ENCODE results near the gene USP48.

The USP48 gene

GRCh38 chr1:21629971-21630370, 153.0 kb downstream of the USP48 start:
- peaks cover 39% of the 10 kb centered on the region for H3K4me1 ChIP-seq (ENCODE audit: control insufficient read depth, insufficient read depth, low read depth, low read length)
- no peak overlapping the region for H3K9ac ChIP-seq (ENCODE audit: low read length)
- 79% methylated on average over 4 of the region's 4 CpGs for WGBS

DNA sequence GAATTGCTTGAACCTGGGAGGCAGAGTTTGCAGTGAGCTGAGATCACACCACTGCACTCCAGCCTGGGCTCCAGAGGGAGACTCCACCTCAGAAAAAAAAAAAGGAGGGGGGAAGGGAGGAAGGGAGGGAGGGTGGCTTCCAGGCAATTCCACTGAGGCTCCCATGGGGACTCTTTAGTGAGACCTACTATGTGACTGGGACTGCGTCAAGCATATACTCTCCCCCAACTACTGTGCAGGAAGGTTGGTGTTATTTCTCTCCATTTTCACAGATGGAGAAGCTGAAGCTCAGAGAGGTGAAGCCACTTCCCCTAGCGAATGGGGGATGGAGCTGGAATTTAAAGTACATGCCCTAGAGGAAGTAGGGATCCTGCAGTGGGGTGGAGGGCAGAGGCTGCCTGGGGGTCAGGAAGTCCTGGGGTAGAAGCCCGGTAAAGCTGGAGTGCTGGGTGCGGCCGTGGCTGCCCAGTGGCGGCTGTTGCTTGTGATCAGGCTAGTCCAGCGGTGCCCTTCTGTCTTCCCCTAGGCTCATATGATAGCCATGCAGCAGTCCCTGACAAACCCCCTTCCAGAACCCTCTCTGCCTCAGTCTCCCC, 154.1 kb downstream of the USP48 start:
- Histone ChIP-seq H2AFZ (ENCODE audit: low read depth, low read length) (no peak overlapping the region), H3K79me1 (replicated peaks; ENCODE audit: low read length, poor library complexity, severe bottlenecking) (no peaks in the 10 kb centered on the region), H3K4me1 (ENCODE audit: control insufficient read depth, insufficient read depth, low read depth, low read length) (peaks cover 30% of the 10 kb centered on the region), H2BK120ac (ENCODE audit: low read depth, low read length) (no peak overlapping the region), H4K91ac (ENCODE audit: low read length) (no peak overlapping the region), H3K36me3 (ENCODE audit: control insufficient read depth in 1 of 2, insufficient read depth in 2 of 2, low read depth in 1 of 2, low read length in 2 of 2) (no peaks in the 10 kb centered on the region), H3K9ac (ENCODE audit: low read length) (no peak overlapping the region), H2BK15ac (ENCODE audit: low read depth, poor library complexity, severe bottlenecking) (no peak overlapping the region), H3K4me2 (ENCODE audit: low read length, poor library complexity, severe bottlenecking) (no peak overlapping the region), H3K14ac (ENCODE audit: low read length in 2 of 2) (no peak overlapping the region), H2BK5ac (ENCODE audit: low read depth, low read length, poor library complexity, severe bottlenecking) (no peak overlapping the region), H4K8ac (ENCODE audit: low read length) (no peak overlapping the region), H2BK12ac (ENCODE audit: low read length in 2 of 2) (no peak overlapping the region), H3K4me3 (ENCODE audit: insufficient read depth in 1 of 2, low read depth in 1 of 2, low read length in 2 of 2) (no peak overlapping the region), H3K18ac (ENCODE audit: low read depth in 1 of 2, low read length in 2 of 2) (no peak overlapping the region), H3K9me3 (ENCODE audit: control insufficient read depth, low read length) (no peaks in the 10 kb centered on the region), H2AK5ac (ENCODE audit: low read length, severe bottlenecking) (no peak overlapping the region), H3K23ac (ENCODE audit: low read length in 2 of 2) (no peak overlapping the region), H3K4ac (ENCODE audit: low read depth in 1 of 2, low read length in 2 of 2) (no peak overlapping the region), H3K27me3 (ENCODE audit: control insufficient read depth in 1 of 2, insufficient read depth in 1 of 2, low read length in 2 of 2) (peaks cover 13 to 77% of the 10 kb centered on the region in 2 experiments), H3K27ac (ENCODE audit: low read length, poor library complexity, severe bottlenecking) (no peak overlapping the region)
- WGBS = 68% methylated on average over 6 of the region's 7 CpGs
- no peak for DNase-seq

More at GRCh38 chr1:21629971-21630370, 153.0 kb downstream of the USP48 start:
- Histone ChIP-seq H4K91ac (ENCODE audit: low read length) (no peak overlapping the region), H3K4me2 (ENCODE audit: low read length, poor library complexity, severe bottlenecking) (no peak overlapping the region), H3K4me3 (ENCODE audit: insufficient read depth in 1 of 2, low read depth in 1 of 2, low read length in 2 of 2) (no peak overlapping the region), H3K79me1 (replicated peaks; ENCODE audit: low read length, poor library complexity, severe bottlenecking) (no peaks in the 10 kb centered on the region), H3K4ac (ENCODE audit: low read depth in 1 of 2, low read length in 2 of 2) (no peak overlapping the region), H2BK12ac (ENCODE audit: low read length in 2 of 2) (no peak overlapping the region), H2AFZ (ENCODE audit: low read depth, low read length) (no peak overlapping the region), H3K18ac (ENCODE audit: low read depth in 1 of 2, low read length in 2 of 2) (no peak overlapping the region), H2BK15ac (ENCODE audit: low read depth, poor library complexity, severe bottlenecking) (no peak overlapping the region), H3K14ac (ENCODE audit: low read length in 2 of 2) (no peak overlapping the region), H3K27me3 (ENCODE audit: control insufficient read depth in 1 of 2, insufficient read depth in 1 of 2, low read length in 2 of 2) (peaks cover 13 to 75% of the 10 kb centered on the region in 2 experiments), H3K27ac (ENCODE audit: low read length, poor library complexity, severe bottlenecking) (no peak overlapping the region), H2BK5ac (ENCODE audit: low read depth, low read length, poor library complexity, severe bottlenecking) (no peak overlapping the region), H2BK120ac (ENCODE audit: low read depth, low read length) (no peak overlapping the region), H4K8ac (ENCODE audit: low read length) (no peak overlapping the region), H3K23ac (ENCODE audit: low read length in 2 of 2) (no peak overlapping the region), H3K36me3 (ENCODE audit: control insufficient read depth in 1 of 2, insufficient read depth in 2 of 2, low read depth in 1 of 2, low read length in 2 of 2) (no peaks in the 10 kb centered on the region), H3K9me3 (ENCODE audit: control insufficient read depth, low read length) (no peaks in the 10 kb centered on the region), H2AK5ac (ENCODE audit: low read length, severe bottlenecking) (no peak overlapping the region)
- DNase-seq = no peak
